Measurements from ENCODE around the gene DOHH.

The DOHH gene

DNA sequence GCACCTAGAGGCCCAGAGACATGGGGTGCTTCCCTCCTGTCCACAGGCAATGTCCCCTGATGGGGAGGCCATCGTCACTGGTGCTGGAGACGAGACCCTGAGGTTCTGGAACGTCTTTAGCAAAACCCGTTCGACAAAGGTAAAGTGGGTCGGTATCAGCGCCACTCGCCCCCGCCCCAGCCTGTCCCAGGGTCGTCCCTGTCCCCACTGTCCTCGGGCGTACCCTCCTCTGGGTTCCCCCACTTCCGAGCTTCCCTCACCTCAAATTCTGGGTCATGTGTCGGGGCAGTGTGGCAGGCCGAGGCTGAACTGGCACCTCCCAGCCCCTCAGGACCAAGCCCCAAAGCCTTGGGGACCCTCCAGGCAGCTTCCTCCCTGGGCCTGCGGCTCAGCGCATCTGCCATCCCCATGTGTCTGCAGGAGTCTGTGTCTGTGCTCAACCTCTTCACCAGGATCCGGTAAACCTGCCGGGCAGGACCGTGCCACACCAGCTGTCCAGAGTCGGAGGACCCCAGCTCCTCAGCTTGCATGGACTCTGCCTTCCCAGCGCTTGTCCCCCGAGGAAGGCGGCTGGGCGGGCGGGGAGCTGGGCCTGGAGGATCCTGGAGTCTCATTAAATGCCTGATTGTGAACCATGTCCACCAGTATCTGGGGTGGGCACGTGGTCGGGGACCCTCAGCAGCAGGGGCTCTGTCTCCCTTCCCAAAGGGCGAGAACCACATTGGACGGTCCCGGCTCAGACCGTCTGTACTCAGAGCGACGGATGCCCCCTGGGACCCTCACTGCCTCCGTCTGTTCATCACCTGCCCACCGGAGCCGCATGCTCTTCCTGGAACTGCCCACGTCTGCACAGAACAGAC is 34.1 kb upstream of the DOHH start:
- TF ChIP-seq ZBTB7A (IDR thresholded peaks at IDR 0.05; ENCODE audit: low read depth) = no peak
- no peak for TF ChIP-seq EGR1 (IDR thresholded peaks at IDR 0.05)
- no peak for TF ChIP-seq CREB1 (IDR thresholded peaks at IDR 0.05; ENCODE audit: low read depth)
- no peak for TF ChIP-seq USF1 (IDR thresholded peaks at IDR 0.05)
- TF ChIP-seq FOXM1 (IDR thresholded peaks at IDR 0.05; ENCODE audit: borderline replicate concordance, low read depth) = no peak
- TF ChIP-seq CEBPB (IDR thresholded peaks at IDR 0.05) = no peak
- TF ChIP-seq, protein P1, sequence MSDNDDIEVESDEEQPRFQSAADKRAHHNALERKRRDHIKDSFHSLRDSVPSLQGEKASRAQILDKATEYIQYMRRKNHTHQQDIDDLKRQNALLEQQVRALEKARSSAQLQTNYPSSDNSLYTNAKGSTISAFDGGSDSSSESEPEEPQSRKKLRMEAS (IDR thresholded peaks at IDR 0.05) = no peak
- no peak for TF ChIP-seq TEAD4 (IDR thresholded peaks at IDR 0.05)
- no peak for TF ChIP-seq TAF1 (IDR thresholded peaks at IDR 0.05; ENCODE audit: low read depth)
- TF ChIP-seq RAD21 (IDR thresholded peaks at IDR 0.05; ENCODE audit: low read depth) = no peak
- no peak for TF ChIP-seq EP300 (IDR thresholded peaks at IDR 0.05; ENCODE audit: borderline replicate concordance)
- TF ChIP-seq REST (IDR thresholded peaks at IDR 0.05; ENCODE audit: low read depth) = no peak
- TF ChIP-seq TCF12 (IDR thresholded peaks at IDR 0.05; ENCODE audit: low read depth) = no peak
- no peak for TF ChIP-seq NFIC (IDR thresholded peaks at IDR 0.05)
- TF ChIP-seq YY1 (IDR thresholded peaks at IDR 0.05; ENCODE audit: low read depth) = no peak

GRCh38 chr19:3533563-3534216 is 33.2 kb upstream of the DOHH start:
- TF ChIP-seq FOXM1 (IDR thresholded peaks at IDR 0.05; ENCODE audit: borderline replicate concordance, low read depth) (no peak), TCF12 (IDR thresholded peaks at IDR 0.05; ENCODE audit: low read depth) (no peak), ZBTB7A (IDR thresholded peaks at IDR 0.05; ENCODE audit: low read depth) (no peak), TEAD4 (IDR thresholded peaks at IDR 0.05) (no peak), USF1 (IDR thresholded peaks at IDR 0.05) (no peak), EGR1 (IDR thresholded peaks at IDR 0.05) (no peak), CREB1 (IDR thresholded peaks at IDR 0.05; ENCODE audit: low read depth) (no peak), YY1 (IDR thresholded peaks at IDR 0.05; ENCODE audit: low read depth) (no peak), CEBPB (IDR thresholded peaks at IDR 0.05) (no peak), REST (IDR thresholded peaks at IDR 0.05; ENCODE audit: low read depth) (no peak), RAD21 (IDR thresholded peaks at IDR 0.05; ENCODE audit: low read depth) (no peak), EP300 (IDR thresholded peaks at IDR 0.05; ENCODE audit: borderline replicate concordance) (no peak), NFIC (IDR thresholded peaks at IDR 0.05) (no peak)
- TF ChIP-seq, protein P1 (IDR thresholded peaks at IDR 0.05) = no peak

- TF ChIP-seq YY1 (IDR thresholded peaks at IDR 0.05; ENCODE audit: low read depth) (no peak), REST (IDR thresholded peaks at IDR 0.05; ENCODE audit: low read depth) (no peak), FOXM1 (IDR thresholded peaks at IDR 0.05; ENCODE audit: borderline replicate concordance, low read depth) (no peak), CEBPB (IDR thresholded peaks at IDR 0.05) (no peak), NFIC (IDR thresholded peaks at IDR 0.05) (no peak), CREB1 (IDR thresholded peaks at IDR 0.05; ENCODE audit: low read depth) (no peak), TAF1 (IDR thresholded peaks at IDR 0.05; ENCODE audit: low read depth) (no peak), RAD21 (IDR thresholded peaks at IDR 0.05; ENCODE audit: low read depth) (no peak), TEAD4 (IDR thresholded peaks at IDR 0.05) (no peak), EP300 (IDR thresholded peaks at IDR 0.05; ENCODE audit: borderline replicate concordance) (no peak)
These were observed 32.6 kb upstream of the DOHH start for GRCh38 chr19:3533033-3533432.
